Upper lobe of left lung (tissue), 6 donors: Measurements from ENCODE around the gene RAB27B. TPM values are rescaled to one million over a fixed set of nuclear protein-coding genes. Genes with fewer than 3 reads are reported as not detected.
"Not testable (repeated sequence)": the region's sequence is repeated elsewhere in the genome, so short reads cannot be mapped to it uniquely, and the experiment has no call there.

Source experiments
- ATAC-seq, 2 donors: fragments of 200-7000 bp; cut with Tn5 transposase; one replicate each; pipeline ENCODE4 v1.9.1; 2022; ENCODE audit warnings: mild to moderate bottlenecking in 2 of 2, moderate library complexity in 2 of 2; ENCODE audit not compliant: low FRiP score in 2 of 2
- DNase-seq, 2 donors: peaks; one replicate each; pipeline ENCODE4 v3.0.0-alpha.2; 2019 to 2020
- H3K27ac ChIP-seq, 4 donors: fragments of 200-600 bp; sonication (generic); one replicate each; pipeline ENCODE4 v1.5.1; 2016 to 2019
- H3K27me3 ChIP-seq, 4 donors: fragments of 200-600 bp; sonication (generic); one replicate each; pipeline ENCODE4 v1.5.1; 2017 to 2019
- H3K36me3 ChIP-seq, 4 donors: fragments of 200-600 bp; sonication (generic); one replicate each; pipeline ENCODE4 v1.5.1; 2016 to 2019
- H3K4me1 ChIP-seq, 4 donors: fragments of 200-600 bp; sonication (generic); one replicate each; pipeline ENCODE4 v1.5.1; 2018 to 2019
- H3K4me3 ChIP-seq, 4 donors: fragments of 200-600 bp; sonication (generic); one replicate each; pipeline ENCODE4 v1.5.1; 2017 to 2019; ENCODE audit warnings: mild to moderate bottlenecking in 2 of 4, moderate library complexity in 1 of 4
- H3K9me3 ChIP-seq, 4 donors: fragments of 200-600 bp; sonication (generic); one replicate each; pipeline ENCODE4 v1.5.1; 2018 to 2019
- EP300 ChIP-seq, 4 donors: sonication (generic); formaldehyde crosslinking; IDR thresholded peaks; one replicate each; pipeline ENCODE4 v1.5.1; 2017; ENCODE audit warnings: antibody characterized with exemption in 4 of 4, control low read depth in 2 of 4
- POLR2A ChIP-seq, 4 donors: fragments of 450-650 bp; IDR thresholded peaks; one replicate each; pipeline ENCODE4 v1.5.1; 2016 to 2017; ENCODE audit warnings: antibody characterized with exemption in 4 of 4, mild to moderate bottlenecking in 2 of 4
- POLR2AphosphoS5 ChIP-seq, 2 donors: sonication (generic); formaldehyde crosslinking; IDR thresholded peaks; one replicate each; pipeline ENCODE4 v1.5.1; 2017; ENCODE audit warnings: antibody characterized with exemption in 2 of 2
- WGBS, 2 donors: methylation state at CpG; one replicate each; pipeline ENCODE4 v1.1.5; 2017 to 2018; 5-methylcytosine and 5-hydroxymethylcytosine counted together
- total RNA-seq, 6 donors: library from RNA; depleted of rRNA in 4 of 6; stranded (reverse); fragments of >200 nt in 4 of 6; gene quantifications; one replicate each; pipeline versions ENCODE4 v1.1.0 to v1.2.1, GENCODE V29; 2016 to 2021
- TF ChIP-seq, protein P1 (sequence below), 6 experiments: fragments of 450-650 bp in 4 of 6; fragments of 200-600 bp in 2 of 6; sonication (generic) in 2 of 6; IDR thresholded peaks; one replicate each; pipeline ENCODE4 v1.5.1; 2016 to 2019; ENCODE audit warnings: antibody characterized with exemption in 6 of 6
- donor health status: DM: no; HTN: no; CAD: no; lungs with moderate emphysema.
- donor health status: DM: no; HTN: yes; CAD: no; lungs with severe emphysema.

The RAB27B gene
- total RNA-seq, 6 donors from 2014 or later = 4.2 to 28.1 (median 17.1) TPM

DNA sequence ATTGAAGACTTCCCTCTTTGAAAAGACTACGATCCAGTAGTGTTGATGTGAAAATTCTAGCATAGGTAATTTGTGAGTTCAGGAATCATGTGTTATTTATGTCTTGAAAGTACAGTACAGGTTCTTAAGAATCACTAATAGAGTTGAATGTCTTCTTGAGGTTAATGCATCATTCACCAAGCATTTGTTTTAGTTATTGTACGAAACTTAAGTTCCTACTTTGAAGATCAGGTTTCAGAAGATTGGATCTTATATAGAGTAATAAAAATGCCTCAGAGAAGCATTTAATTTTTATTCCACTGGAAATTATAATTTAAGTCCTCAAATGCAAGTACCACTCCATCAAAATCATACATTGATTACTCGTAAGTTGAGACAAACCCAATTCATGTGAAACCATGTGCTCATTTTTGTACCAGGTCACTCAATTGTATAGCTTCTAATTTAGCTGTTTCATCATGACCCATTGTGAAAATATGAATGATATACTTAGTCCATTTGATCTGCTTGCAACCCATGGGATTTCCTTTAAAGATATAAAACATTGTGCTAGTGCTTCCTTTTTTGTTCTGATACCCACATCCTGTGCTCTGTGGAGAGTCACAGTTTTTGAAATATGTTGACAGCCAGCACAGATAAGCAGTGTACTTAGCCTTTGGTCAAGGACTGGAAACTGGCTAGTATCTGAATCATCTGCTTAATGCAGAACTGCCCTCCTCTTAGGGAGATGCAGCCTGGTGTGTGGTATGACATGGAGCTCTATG is 22.5 kb upstream of the RAB27B start:
- H3K4me3 ChIP-seq = no peak overlapping the region
- TF ChIP-seq EP300 (IDR thresholded peaks at IDR 0.05) (no peak), POLR2A (IDR thresholded peaks at IDR 0.05) (no peak), POLR2AphosphoS5 (IDR thresholded peaks at IDR 0.05) (no peak)
- TF ChIP-seq, protein P1, sequence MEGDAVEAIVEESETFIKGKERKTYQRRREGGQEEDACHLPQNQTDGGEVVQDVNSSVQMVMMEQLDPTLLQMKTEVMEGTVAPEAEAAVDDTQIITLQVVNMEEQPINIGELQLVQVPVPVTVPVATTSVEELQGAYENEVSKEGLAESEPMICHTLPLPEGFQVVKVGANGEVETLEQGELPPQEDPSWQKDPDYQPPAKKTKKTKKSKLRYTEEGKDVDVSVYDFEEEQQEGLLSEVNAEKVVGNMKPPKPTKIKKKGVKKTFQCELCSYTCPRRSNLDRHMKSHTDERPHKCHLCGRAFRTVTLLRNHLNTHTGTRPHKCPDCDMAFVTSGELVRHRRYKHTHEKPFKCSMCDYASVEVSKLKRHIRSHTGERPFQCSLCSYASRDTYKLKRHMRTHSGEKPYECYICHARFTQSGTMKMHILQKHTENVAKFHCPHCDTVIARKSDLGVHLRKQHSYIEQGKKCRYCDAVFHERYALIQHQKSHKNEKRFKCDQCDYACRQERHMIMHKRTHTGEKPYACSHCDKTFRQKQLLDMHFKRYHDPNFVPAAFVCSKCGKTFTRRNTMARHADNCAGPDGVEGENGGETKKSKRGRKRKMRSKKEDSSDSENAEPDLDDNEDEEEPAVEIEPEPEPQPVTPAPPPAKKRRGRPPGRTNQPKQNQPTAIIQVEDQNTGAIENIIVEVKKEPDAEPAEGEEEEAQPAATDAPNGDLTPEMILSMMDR (IDR thresholded peaks at IDR 0.05) = no peak
- H3K9me3 ChIP-seq = no peaks in the 10 kb centered on the region
- H3K36me3 ChIP-seq = no peaks in the 10 kb centered on the region
- WGBS, 2 donors = 42 to 56% methylated on average over 3 of the region's 3 CpGs
- DNase-seq (no peak), ATAC-seq (no peak)
- no peaks in the 10 kb centered on the region for H3K4me1 ChIP-seq
- H3K27me3 ChIP-seq = no peaks in the 10 kb centered on the region
- H3K27ac ChIP-seq = no peak overlapping the region

DNA sequence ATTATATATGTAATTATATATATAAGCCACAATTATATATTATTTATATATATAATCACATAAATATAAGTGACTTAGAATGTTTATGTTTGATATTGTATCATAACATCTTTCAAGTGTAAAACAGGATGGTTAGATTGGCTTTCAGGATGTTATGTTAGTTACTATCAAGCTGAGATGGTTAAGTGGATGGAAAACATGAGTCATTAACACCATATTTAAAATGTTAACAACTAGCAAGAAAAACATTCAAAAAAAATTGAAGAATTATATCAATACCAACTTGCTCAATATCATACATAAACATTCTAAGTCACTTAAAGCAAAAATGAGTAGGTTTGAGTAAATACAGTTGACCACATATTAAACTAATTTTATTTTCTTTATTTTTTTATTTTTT is 21.8 kb upstream of the RAB27B start:
- no peak for ATAC-seq
- TF ChIP-seq, protein P1 (IDR thresholded peaks at IDR 0.05) = no peak
- TF ChIP-seq EP300 (IDR thresholded peaks at IDR 0.05) = no peak
- TF ChIP-seq POLR2AphosphoS5 (IDR thresholded peaks at IDR 0.05) = no peak
- TF ChIP-seq POLR2A (IDR thresholded peaks at IDR 0.05) = no peak

DNA sequence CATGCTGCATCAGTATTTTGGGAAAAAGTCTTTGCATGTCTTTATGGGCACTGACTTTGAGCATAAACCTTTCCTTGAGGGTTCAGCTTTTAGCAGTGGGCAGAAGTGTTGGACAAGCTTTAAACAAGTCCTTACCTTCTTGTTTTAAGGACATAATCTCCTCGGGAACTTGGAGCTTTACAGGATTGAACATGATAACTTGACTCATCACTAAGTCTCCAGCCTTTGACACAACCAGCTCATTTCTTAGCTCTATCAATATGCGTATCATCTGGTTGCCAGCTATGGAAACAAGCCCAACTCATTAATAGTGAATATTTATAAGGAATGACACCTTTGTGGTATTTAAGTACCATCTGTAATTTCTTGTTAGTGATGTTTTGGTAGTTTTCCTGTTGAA is 21.0 kb upstream of the RAB27B start:
- no peaks in the 10 kb centered on the region for H3K36me3 ChIP-seq
- WGBS, 2 donors = 91 to 92% methylated on average over 2 of the region's 2 CpGs
- H3K27ac ChIP-seq = no peak overlapping the region
- no peak overlapping the region for H3K4me3 ChIP-seq
- no peaks in the 10 kb centered on the region for H3K27me3 ChIP-seq
- DNase-seq = no peak
- no peaks in the 10 kb centered on the region for H3K9me3 ChIP-seq
- TF ChIP-seq, protein P1 (IDR thresholded peaks at IDR 0.05) = no peak
- no peak for TF ChIP-seq POLR2A (IDR thresholded peaks at IDR 0.05)
- TF ChIP-seq EP300 (IDR thresholded peaks at IDR 0.05) = no peak
- TF ChIP-seq POLR2AphosphoS5 (IDR thresholded peaks at IDR 0.05) = no peak
- H3K4me1 ChIP-seq = no peaks in the 10 kb centered on the region
- ATAC-seq = no peak

More for the DNA sequence above, 21.8 kb upstream of the RAB27B start:
- DNase-seq = no peak
- Histone ChIP-seq H3K9me3 (no peaks in the 10 kb centered on the region), H3K4me3 (no peak overlapping the region), H3K27me3 (no peaks in the 10 kb centered on the region), H3K27ac (no peak overlapping the region), H3K4me1 (no peaks in the 10 kb centered on the region), H3K36me3 (no peaks in the 10 kb centered on the region)

DNA sequence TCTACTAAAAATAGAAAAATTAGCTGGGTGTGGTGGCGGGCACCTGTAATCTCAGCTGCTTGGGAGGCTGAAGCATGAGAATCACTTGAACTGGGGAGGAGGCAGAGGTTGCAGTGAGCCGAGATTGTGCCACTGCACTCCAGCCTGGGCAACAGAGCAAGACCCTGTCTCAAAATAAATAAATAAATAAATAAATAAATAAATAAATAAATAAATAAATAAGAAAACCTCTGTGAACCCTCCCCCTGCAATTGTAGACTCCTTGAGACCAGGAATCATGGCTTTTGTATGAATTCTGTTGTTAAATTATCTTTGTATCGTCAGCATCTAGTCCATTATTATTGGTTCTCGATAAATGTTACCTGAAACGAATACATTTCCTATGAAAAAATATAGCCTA is 17.6 kb upstream of the RAB27B start:
- not testable (repeated sequence) for H3K27ac ChIP-seq, H3K27me3 ChIP-seq, H3K36me3 ChIP-seq, H3K9me3 ChIP-seq, DNase-seq, ATAC-seq, H3K4me1 ChIP-seq, H3K4me3 ChIP-seq
- WGBS, 2 donors = 95 to 96% methylated on average over 5 of the region's 5 CpGs

DNA sequence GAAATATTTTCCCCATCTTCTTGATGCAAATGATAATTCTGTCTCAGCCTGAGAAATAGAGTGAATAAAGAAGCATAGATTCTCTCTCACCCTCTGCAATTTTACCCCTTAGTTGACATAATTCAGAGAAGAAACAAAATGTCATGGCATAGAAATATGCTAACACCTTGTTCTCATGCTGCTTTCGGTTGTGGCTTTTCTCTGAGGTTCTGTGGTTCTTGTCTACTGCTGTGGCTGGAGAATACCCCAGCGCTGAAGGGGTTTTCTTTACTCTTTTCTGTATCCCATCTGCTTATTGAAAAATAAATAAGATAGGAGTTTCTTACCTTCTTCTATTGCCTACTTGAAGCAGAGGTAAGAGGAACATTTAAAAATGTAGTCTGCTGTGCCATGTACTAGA is 15.4 kb upstream of the RAB27B start:
- WGBS, 2 donors = 62 to 76% methylated on average over 2 of the region's 2 CpGs
- Histone ChIP-seq H3K4me3 (no peak overlapping the region), H3K27me3 (no peaks in the 10 kb centered on the region), H3K9me3 (no peaks in the 10 kb centered on the region), H3K36me3 (no peaks in the 10 kb centered on the region), H3K27ac (no peak overlapping the region), H3K4me1 (no peaks in the 10 kb centered on the region)
- ATAC-seq (no peak), DNase-seq (no peak)
- TF ChIP-seq, protein P1 (IDR thresholded peaks at IDR 0.05) = no peak
- no peak for TF ChIP-seq POLR2AphosphoS5 (IDR thresholded peaks at IDR 0.05)
- TF ChIP-seq EP300 (IDR thresholded peaks at IDR 0.05) = no peak
- no peak for TF ChIP-seq POLR2A (IDR thresholded peaks at IDR 0.05)
